Left lung (tissue), 10 donors: ENCODE results near the gene EXOC7. TPM values are rescaled to one million over a fixed set of nuclear protein-coding genes. Genes with fewer than 3 reads are reported as not detected.

Experiments
- ATAC-seq: fragments of 200-7000 bp; cut with Tn5 transposase; one replicate; pipeline ENCODE4 v1.9.1; 2020; ENCODE audit warnings: moderate library complexity
- DNase-seq, 4 donors: peaks; one replicate each; pipeline ENCODE4 v3.0.0-alpha.2; 2013 to 2020
- H3K27ac ChIP-seq, 2 donors: fragments of 200-600 bp; sonication (generic) in 1 of 2; one replicate each; pipeline versions ENCODE4 v1.5.0 to v1.8.0; 2020 to 2021
- H3K27me3 ChIP-seq, 2 donors: fragments of 200-600 bp; sonication (generic) in 1 of 2; one replicate each; pipeline versions ENCODE4 v1.5.0 to v1.8.0; 2020 to 2021
- H3K36me3 ChIP-seq, 2 donors: fragments of 200-600 bp; sonication (generic) in 1 of 2; one replicate each; pipeline versions ENCODE4 v1.5.0 to v1.8.0; 2020 to 2021
- H3K4me1 ChIP-seq, 2 donors: fragments of 200-600 bp; one replicate each; pipeline ENCODE4 v1.8.0; 2021
- H3K4me3 ChIP-seq, 2 donors: fragments of 200-600 bp; sonication (generic) in 1 of 2; one replicate each; pipeline versions ENCODE4 v1.5.0 to v1.8.0; 2020 to 2021; ENCODE audit warnings: mild to moderate bottlenecking in 1 of 2
- H3K9me3 ChIP-seq, 2 donors: fragments of 200-600 bp; sonication (generic) in 1 of 2; one replicate each; pipeline versions ENCODE4 v1.5.0 to v1.8.0; 2020 to 2021
- CTCF ChIP-seq, 2 donors: fragments of 200-600 bp; sonication (generic) in 1 of 2; IDR thresholded peaks; one replicate each; pipeline versions ENCODE4 v1.5.0 to v1.8.0; 2021; ENCODE audit warnings: antibody characterized with exemption in 2 of 2
- intact Hi-C, 2 donors: fragments of 100-400 bp; cut with DNase I; formaldehyde crosslinking; loops; one replicate each; pipeline versions ENCODE4 v1.11.2 to v1.14.2; 2022
- polyA plus RNA-seq, 6 donors: library from polyadenylated mRNA; unstranded; fragments of 120-200 nt; gene quantifications; one replicate each; pipeline ENCODE4 v1.2.1, GENCODE V29; 2013; ENCODE audit not compliant: insufficient read length in 6 of 6
- total RNA-seq, 2 donors: library from RNA; stranded (reverse); fragmentation: NEBNext Ultra II Directional; extraction: Animal tissue kit (Norgen Biotek cat#: 25700); gene quantifications; one replicate each; pipeline ENCODE4 v1.2.1, GENCODE V29; 2021
- donor health status: DM: no; HTN: yes; CAD: no.
- donor health status: DM: no; HTN: no; CAD: no.

The EXOC7 gene
- total and polyA plus RNA-seq, 8 donors: 114 to 178 (median 162) TPM

DNA sequence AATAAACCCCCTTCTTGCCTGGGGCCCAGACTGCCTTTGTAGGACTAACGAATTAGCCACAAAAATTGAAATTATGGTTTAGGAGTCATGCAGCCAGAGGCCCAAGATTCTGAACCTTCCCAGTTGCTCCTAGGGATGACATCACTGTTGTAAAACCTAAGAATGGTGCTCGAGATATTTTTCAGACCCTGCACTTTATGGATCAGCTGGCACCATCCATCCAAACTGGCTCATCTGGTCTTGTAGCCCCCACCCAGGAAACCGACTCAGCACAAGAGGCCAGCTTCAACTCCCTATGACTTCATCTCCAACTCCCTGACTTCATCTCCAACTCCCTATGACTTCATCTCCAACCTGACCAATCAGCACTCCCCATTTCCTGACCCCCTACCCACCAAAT is 65.5 kb downstream of the EXOC7 start:
- DNase-seq (no peak), ATAC-seq (no peak)
- Histone ChIP-seq H3K4me1 (no peaks in the 10 kb centered on the region), H3K27ac (no peak overlapping the region), H3K9me3 (no peaks in the 10 kb centered on the region), H3K4me3 (no peak overlapping the region), H3K27me3 (no peaks in the 10 kb centered on the region), H3K36me3 (peaks cover 0 to 61% of the 10 kb centered on the region in 2 donors)
- intact Hi-C loops: no loop called here
- no peak for TF ChIP-seq CTCF (IDR thresholded peaks at IDR 0.05)

DNA sequence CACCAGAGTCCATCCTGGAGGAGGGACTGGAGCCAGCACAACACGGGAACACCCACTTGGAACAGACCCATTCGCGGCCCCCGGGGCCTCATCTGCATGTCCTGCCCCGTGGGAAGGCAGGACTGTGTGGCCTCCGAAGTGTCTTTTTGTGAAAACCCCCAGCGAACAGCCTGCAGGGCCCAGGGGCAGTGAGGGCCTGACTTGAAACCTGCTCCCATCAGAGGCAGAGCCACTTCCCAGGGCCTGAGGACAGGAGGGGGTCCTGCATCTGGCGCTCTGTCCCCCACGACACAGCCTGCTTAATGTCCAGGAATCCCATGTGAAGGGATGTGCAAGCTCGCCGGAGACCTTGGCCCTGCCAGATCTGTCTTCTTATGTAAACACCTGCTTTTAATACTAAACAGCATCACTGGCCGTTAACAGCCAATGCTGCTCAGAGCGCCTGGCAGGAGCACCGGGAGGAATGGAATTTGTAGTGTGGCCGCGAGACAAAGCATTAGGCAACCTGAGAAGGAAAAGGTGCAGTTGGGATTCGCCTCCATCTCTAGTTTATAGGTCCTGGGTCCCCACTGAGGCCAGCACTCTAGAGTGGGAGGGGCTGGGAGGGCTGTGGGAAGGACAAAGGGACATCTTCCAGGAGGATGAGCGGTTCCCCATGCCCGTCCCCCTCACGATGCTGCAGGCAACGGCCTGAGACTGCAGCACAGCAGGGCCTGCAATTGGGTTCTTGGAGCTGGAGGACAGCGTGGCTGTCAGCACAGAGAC is 66.9 kb downstream of the EXOC7 start:
- TF ChIP-seq CTCF (IDR thresholded peaks at IDR 0.05): no peak
- no peak overlapping the region for H3K4me3 ChIP-seq
- H3K36me3 ChIP-seq: peaks cover 0 to 47% of the 10 kb centered on the region in 2 donors
- no peaks in the 10 kb centered on the region for H3K27me3 ChIP-seq
- intact Hi-C loops: no loop called here
- no peaks in the 10 kb centered on the region for H3K4me1 ChIP-seq
- ATAC-seq (no peak), DNase-seq (peak in 1 of 4 donors; percentile 66)
- H3K27ac ChIP-seq: no peak overlapping the region
- H3K9me3 ChIP-seq: no peaks in the 10 kb centered on the region

DNA sequence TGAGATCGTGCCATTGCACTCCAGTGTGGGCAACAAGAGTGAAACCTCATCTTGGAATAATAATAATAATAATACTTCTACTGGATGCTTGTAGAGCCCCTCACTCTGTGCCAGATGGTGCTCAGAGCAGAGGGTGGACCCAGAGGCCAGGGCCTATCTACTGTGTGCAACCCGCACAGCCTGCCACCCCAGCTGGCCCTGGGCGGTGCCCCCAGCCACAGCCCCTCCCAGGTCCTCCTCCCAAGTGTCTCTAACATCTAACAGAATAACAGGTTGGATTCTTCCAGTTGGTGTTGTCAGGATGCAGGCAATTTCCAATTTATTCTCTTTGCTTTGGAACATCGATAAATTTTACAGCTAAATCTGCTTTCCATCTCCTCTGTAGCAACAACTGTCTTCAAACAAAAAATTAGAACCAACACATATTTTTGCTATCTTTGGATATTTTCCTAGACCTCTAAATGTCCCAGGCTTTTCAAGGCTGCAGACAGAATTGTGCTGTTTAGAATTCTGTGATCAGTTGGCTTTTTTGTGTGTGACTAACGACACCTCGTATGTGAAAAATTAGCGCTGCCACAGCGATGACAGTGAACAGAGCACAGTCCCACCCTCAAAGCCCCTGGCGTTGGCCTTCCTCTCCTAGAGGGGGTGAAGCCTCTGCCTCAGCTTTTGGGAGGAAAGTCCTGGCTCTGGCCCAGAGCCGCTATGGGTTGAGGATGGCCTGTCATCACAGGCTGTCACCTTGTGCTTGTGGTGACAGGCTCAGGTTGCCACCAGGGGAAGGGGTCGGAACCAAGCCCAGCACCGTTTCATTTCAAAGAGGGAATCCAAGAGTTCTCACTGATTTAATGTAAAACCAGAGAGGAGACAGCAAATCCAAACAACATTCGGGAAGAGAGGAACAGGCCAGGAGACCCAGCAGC is 68.9 kb downstream of the EXOC7 start:
- DNase-seq (peak in 1 of 4 donors; percentile 13), ATAC-seq (no peak)
- Histone ChIP-seq H3K9me3 (no peaks in the 10 kb centered on the region), H3K4me3 (no peak overlapping the region), H3K4me1 (peaks cover 0 to 2% of the 10 kb centered on the region in 2 donors), H3K27me3 (peaks cover 0 to 4% of the 10 kb centered on the region in 2 donors), H3K27ac (no peak overlapping the region), H3K36me3 (peaks cover 0 to 27% of the 10 kb centered on the region in 2 donors)
- TF ChIP-seq CTCF (IDR thresholded peaks at IDR 0.05): no peak
- intact Hi-C loops: no loop called here

- DNase-seq: peak in 1 of 4 donors; percentile 13
- no peak for ATAC-seq
- H3K4me1 ChIP-seq: peaks cover 0 to 7% of the 10 kb centered on the region in 2 donors
- H3K27me3 ChIP-seq: peaks cover 0 to 6% of the 10 kb centered on the region in 2 donors
- TF ChIP-seq CTCF (IDR thresholded peaks at IDR 0.05): no peak
- no peak overlapping the region for H3K27ac ChIP-seq
- intact Hi-C loops: no loop called here
- H3K9me3 ChIP-seq: no peaks in the 10 kb centered on the region
- no peak overlapping the region for H3K4me3 ChIP-seq
- H3K36me3 ChIP-seq: peaks cover 0 to 12% of the 10 kb centered on the region in 2 donors
These were observed 70.4 kb downstream of the EXOC7 start for GRCh38 chr17:76033139-76033538.

DNA sequence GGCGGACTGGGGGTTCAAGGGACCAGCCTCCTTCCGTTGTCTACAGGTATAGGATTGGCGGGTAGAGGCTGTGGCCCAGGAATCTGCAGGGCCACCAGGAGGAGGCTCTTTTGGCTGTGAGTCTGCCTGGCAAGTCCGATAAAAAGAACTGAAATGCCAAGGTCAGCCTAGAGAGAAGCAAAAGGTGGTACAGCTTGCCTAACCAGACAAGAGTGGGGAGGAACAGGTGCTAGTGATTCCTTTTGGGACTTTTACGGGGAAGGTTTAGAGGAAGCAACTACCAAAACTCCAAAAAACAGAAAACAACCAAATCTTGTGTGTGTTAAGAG is 70.8 kb downstream of the EXOC7 start:
- no peak for TF ChIP-seq CTCF (IDR thresholded peaks at IDR 0.05)
- DNase-seq: no peak
- Histone ChIP-seq H3K27me3 (peaks cover 0 to 6% of the 10 kb centered on the region in 2 donors), H3K4me3 (no peak overlapping the region), H3K27ac (no peak overlapping the region), H3K36me3 (peaks cover 0 to 8% of the 10 kb centered on the region in 2 donors), H3K4me1 (peaks cover 0 to 7% of the 10 kb centered on the region in 2 donors), H3K9me3 (no peaks in the 10 kb centered on the region)
- intact Hi-C loops: no loop called here
- no peak for ATAC-seq
